Uterus (tissue), 2 donors: ENCODE measurements around the gene TAAR9.

Source experiments
- POLR2A ChIP-seq, 2 donors: fragments of 450-650 bp; IDR thresholded peaks; one replicate each; pipeline ENCODE4 v1.6.1; 2016; ENCODE audit warnings: antibody characterized with exemption in 2 of 2, mild to moderate bottlenecking in 1 of 2, moderate library complexity in 1 of 2
- TF ChIP-seq, protein P1 (sequence below), 4 experiments: fragments of 200-600 bp in 2 of 4; fragments of 450-650 bp in 2 of 4; sonication (generic) in 2 of 4; IDR thresholded peaks; one replicate each; pipeline ENCODE4 v1.5.1; 2016 to 2019; ENCODE audit warnings: antibody characterized with exemption in 4 of 4, mild to moderate bottlenecking in 2 of 4, moderate library complexity in 1 of 4

DNA sequence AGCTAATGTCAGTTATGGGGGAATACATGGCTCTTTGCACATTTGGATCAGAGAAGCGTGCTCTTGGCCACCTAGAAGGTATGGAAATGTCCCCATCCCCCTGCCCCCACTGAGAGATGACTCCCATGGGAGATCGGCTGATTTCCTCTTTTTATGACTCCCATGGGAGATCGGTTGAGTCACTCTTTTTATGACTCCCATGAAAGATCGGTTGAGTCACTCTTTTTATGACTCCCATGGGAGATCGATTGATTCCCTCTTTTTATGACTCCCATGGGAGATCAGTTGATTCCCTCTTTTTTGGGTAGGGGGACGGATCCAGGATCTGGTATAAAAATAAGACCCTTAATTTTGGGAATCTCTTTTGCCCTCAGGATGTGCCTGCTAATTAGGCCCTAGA, 10.3 kb upstream of the TAAR9 start:
- no peak for TF ChIP-seq POLR2A (IDR thresholded peaks at IDR 0.05)
- TF ChIP-seq, protein P1, sequence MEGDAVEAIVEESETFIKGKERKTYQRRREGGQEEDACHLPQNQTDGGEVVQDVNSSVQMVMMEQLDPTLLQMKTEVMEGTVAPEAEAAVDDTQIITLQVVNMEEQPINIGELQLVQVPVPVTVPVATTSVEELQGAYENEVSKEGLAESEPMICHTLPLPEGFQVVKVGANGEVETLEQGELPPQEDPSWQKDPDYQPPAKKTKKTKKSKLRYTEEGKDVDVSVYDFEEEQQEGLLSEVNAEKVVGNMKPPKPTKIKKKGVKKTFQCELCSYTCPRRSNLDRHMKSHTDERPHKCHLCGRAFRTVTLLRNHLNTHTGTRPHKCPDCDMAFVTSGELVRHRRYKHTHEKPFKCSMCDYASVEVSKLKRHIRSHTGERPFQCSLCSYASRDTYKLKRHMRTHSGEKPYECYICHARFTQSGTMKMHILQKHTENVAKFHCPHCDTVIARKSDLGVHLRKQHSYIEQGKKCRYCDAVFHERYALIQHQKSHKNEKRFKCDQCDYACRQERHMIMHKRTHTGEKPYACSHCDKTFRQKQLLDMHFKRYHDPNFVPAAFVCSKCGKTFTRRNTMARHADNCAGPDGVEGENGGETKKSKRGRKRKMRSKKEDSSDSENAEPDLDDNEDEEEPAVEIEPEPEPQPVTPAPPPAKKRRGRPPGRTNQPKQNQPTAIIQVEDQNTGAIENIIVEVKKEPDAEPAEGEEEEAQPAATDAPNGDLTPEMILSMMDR (IDR thresholded peaks at IDR 0.05) = no peak
